ENCODE measurements around the gene ATP6V1G2.

The ATP6V1G2 gene

DNA sequence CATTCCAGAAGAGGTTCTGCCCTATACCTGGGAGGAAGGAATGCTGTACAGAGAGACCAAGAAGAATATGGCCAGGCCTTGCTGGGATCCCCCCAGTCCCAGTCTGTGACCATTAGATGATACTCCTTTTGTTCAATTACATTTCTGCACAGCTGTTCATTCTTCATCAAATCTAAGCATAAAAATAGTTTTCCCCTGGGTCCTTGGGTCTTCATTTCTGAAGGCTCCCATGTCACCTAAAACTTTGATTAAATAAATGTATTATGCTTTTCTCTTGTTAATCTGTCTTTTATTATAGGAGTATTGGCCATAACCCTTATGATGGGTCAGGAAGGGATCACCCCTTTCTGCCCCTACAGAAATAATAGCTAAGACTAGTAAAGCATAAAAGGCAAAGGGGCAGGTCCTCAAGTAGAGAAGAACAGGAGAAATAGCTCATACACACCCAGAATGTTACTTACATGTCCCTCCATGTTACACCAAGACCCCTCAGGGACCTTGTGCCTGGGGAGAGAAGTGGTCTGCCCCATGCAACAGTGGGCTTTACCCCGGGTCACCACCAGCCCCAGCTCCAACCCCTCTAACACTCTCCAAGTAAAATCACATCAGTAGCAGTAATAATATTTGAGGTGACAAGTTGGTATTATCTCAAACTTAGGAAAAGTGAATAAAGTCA, 23.6 kb upstream of the ATP6V1G2 start:
- no peak overlapping the region for H3K4me3 ChIP-seq (ENCODE audit: low read depth in 1 of 2, low read length in 2 of 2)
- DNase-seq (no peak), ATAC-seq (ENCODE audit: insufficient read depth, low read depth) (no peak)
- no peak for TF ChIP-seq EZH2 (IDR thresholded peaks at IDR 0.05; ENCODE audit: borderline replicate concordance, low read depth, low read length, severe bottlenecking)
- TF ChIP-seq, protein P1, sequence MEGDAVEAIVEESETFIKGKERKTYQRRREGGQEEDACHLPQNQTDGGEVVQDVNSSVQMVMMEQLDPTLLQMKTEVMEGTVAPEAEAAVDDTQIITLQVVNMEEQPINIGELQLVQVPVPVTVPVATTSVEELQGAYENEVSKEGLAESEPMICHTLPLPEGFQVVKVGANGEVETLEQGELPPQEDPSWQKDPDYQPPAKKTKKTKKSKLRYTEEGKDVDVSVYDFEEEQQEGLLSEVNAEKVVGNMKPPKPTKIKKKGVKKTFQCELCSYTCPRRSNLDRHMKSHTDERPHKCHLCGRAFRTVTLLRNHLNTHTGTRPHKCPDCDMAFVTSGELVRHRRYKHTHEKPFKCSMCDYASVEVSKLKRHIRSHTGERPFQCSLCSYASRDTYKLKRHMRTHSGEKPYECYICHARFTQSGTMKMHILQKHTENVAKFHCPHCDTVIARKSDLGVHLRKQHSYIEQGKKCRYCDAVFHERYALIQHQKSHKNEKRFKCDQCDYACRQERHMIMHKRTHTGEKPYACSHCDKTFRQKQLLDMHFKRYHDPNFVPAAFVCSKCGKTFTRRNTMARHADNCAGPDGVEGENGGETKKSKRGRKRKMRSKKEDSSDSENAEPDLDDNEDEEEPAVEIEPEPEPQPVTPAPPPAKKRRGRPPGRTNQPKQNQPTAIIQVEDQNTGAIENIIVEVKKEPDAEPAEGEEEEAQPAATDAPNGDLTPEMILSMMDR (IDR thresholded peaks at IDR 0.05; ENCODE audit: borderline replicate concordance, extremely low read depth, low read length, poor library complexity, severe bottlenecking): no peak
- no peaks in the 10 kb centered on the region for H3K36me3 ChIP-seq (ENCODE audit: insufficient read depth, low read length)
- H4K20me1 ChIP-seq (ENCODE audit: insufficient read depth, low read length): no peaks in the 10 kb centered on the region
- no peak overlapping the region for H2AFZ ChIP-seq (ENCODE audit: low read depth, low read length)
- H3K4me1 ChIP-seq (ENCODE audit: insufficient read depth, low read length): peaks cover 7% of the 10 kb centered on the region
- H3K27ac ChIP-seq (ENCODE audit: low read length): no peak overlapping the region
- H3K9ac ChIP-seq (ENCODE audit: low read depth, low read length): no peak overlapping the region
- H3K4me2 ChIP-seq (ENCODE audit: insufficient read depth, low read length): no peak overlapping the region
- no peaks in the 10 kb centered on the region for H3K27me3 ChIP-seq (ENCODE audit: insufficient read depth, low read length, poor library complexity)
- H3K9me3 ChIP-seq (ENCODE audit: insufficient read depth, low read length, severe bottlenecking): no peaks in the 10 kb centered on the region
- H3K79me2 ChIP-seq (ENCODE audit: insufficient read depth, low read length): no peaks in the 10 kb centered on the region

DNA sequence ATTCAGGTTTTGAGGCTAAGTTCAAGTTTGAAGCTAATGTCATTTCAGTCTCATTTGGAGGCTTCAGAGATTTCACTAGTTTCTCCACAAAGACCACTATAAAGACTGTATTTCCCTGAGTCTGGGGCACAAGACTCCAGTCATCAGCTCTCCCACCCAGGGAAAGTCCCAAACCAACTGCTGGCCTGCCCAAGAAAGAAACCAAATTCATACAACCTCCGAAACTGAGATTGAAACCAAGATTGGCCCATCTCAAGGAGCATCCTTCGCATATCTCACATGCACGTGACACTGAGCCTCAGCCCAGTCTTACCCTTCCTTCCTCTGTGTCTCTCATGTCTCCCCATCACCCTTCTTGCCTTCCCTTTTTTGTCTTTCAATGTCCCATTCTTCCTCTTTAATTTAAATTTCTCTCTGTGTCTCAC, 22.1 kb upstream of the ATP6V1G2 start:
- Histone ChIP-seq H2AFZ (ENCODE audit: low read depth, low read length) (no peak overlapping the region), H3K9me3 (ENCODE audit: insufficient read depth, low read length, severe bottlenecking) (no peaks in the 10 kb centered on the region), H3K4me3 (ENCODE audit: low read depth in 1 of 2, low read length in 2 of 2) (no peak overlapping the region), H3K36me3 (ENCODE audit: insufficient read depth, low read length) (no peaks in the 10 kb centered on the region), H3K79me2 (ENCODE audit: insufficient read depth, low read length) (no peaks in the 10 kb centered on the region), H4K20me1 (ENCODE audit: insufficient read depth, low read length) (no peaks in the 10 kb centered on the region), H3K27me3 (ENCODE audit: insufficient read depth, low read length, poor library complexity) (no peaks in the 10 kb centered on the region), H3K4me2 (ENCODE audit: insufficient read depth, low read length) (no peak overlapping the region), H3K4me1 (ENCODE audit: insufficient read depth, low read length) (no peaks in the 10 kb centered on the region), H3K27ac (ENCODE audit: low read length) (no peak overlapping the region), H3K9ac (ENCODE audit: low read depth, low read length) (no peak overlapping the region)
- peak; percentile 77 for ATAC-seq (ENCODE audit: insufficient read depth, low read depth)
- TF ChIP-seq, protein P1 (IDR thresholded peaks at IDR 0.05; ENCODE audit: borderline replicate concordance, extremely low read depth, low read length, poor library complexity, severe bottlenecking): no peak
- no peak for TF ChIP-seq EZH2 (IDR thresholded peaks at IDR 0.05; ENCODE audit: borderline replicate concordance, low read depth, low read length, severe bottlenecking)
- no peak for DNase-seq

DNA sequence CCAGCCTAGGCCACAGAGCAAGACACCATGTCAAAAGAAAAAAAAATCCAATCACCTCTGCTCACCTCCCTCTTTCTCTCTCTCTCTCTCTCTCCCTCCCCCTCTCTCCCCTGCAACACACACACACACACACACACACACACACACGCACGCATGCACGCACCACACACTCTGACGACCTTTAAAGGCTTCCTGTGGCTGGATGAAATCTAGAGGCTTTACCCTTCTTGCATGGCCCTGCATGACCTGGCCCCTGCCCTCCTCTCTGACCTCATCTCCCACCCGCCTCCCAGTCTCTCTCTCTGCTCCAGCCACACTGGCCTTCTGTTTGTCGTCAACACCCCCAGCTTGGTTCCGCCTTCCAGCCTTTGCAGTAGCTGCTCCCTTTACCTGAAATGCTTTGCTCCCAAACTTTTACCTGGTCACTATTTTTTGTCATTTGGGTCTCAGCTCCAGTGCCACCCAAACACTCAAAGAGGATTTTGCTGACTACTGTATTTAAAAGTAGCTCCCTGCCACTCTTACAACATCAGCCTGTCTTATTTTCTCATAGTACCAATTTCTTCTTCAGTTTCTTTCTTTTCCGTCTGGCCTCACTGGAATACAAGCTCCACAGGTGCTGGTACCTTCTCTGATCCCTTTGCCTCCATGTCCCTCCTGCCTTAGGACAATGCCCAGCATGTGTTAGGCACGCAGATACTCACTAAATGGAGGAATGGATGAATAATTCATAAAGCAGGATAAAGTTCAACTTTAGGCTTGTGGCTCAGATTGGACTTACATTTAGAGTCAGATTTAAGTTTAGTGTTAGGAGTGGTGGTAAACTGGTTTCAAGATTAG, 21.3 kb upstream of the ATP6V1G2 start:
- no peaks in the 10 kb centered on the region for H3K79me2 ChIP-seq (ENCODE audit: insufficient read depth, low read length)
- H3K4me3 ChIP-seq (ENCODE audit: low read depth in 1 of 2, low read length in 2 of 2): no peak overlapping the region
- H3K9me3 ChIP-seq (ENCODE audit: insufficient read depth, low read length, severe bottlenecking): no peaks in the 10 kb centered on the region
- ATAC-seq (ENCODE audit: insufficient read depth, low read depth): 0 out of 3 replicates have a peak, but pooled peaks have one; percentile 17
- DNase-seq: no peak
- no peaks in the 10 kb centered on the region for H3K4me1 ChIP-seq (ENCODE audit: insufficient read depth, low read length)
- no peak for TF ChIP-seq EZH2 (IDR thresholded peaks at IDR 0.05; ENCODE audit: borderline replicate concordance, low read depth, low read length, severe bottlenecking)
- TF ChIP-seq, protein P1 (IDR thresholded peaks at IDR 0.05; ENCODE audit: borderline replicate concordance, extremely low read depth, low read length, poor library complexity, severe bottlenecking): no peak
- no peaks in the 10 kb centered on the region for H3K36me3 ChIP-seq (ENCODE audit: insufficient read depth, low read length)
- H3K4me2 ChIP-seq (ENCODE audit: insufficient read depth, low read length): no peak overlapping the region
- no peak overlapping the region for H3K9ac ChIP-seq (ENCODE audit: low read depth, low read length)
- H3K27me3 ChIP-seq (ENCODE audit: insufficient read depth, low read length, poor library complexity): no peaks in the 10 kb centered on the region
- no peak overlapping the region for H2AFZ ChIP-seq (ENCODE audit: low read depth, low read length)
- H4K20me1 ChIP-seq (ENCODE audit: insufficient read depth, low read length): no peaks in the 10 kb centered on the region
- H3K27ac ChIP-seq (ENCODE audit: low read length): no peak overlapping the region

Data from DND-41 (cell line).